H1 (cell line): ENCODE data around the gene LVRN. TPM values are rescaled to one million over a fixed set of nuclear protein-coding genes. Genes with fewer than 3 reads are reported as not detected.

Source experiments
- CTCF ChIA-PET: fragments of 300-600 bp; sonication (Branson Sonifier 250); formaldehyde crosslinking; loops from one replicate; lab custom pipeline; 2021; ENCODE audit not compliant: partially characterized antibody; lab: Charles Lee
- POLR2A ChIA-PET: fragments of 300-600 bp; sonication (Branson Sonifier 250); formaldehyde crosslinking; loops from one replicate; lab custom pipeline; 2021; ENCODE audit warnings: inconsistent platforms; ENCODE audit not compliant: partially characterized antibody; lab: Charles Lee
- DNase-seq, 2 experiments: peaks; one replicate each; pipeline versions ENCODE4 v3.0.0 to v3.0.0-alpha.2; 2010 to 2022; ENCODE audit warnings: low spot score in 2 of 2, low read depth in 1 of 2, mixed read lengths in 1 of 2
- FAIRE-seq: peaks from 2 replicates; lab custom pipeline; 2011; peaks lifted over from hg19 to GRCh38; lab: Jason Lieb, UNC
- H2AFZ ChIP-seq: 2 replicates; pipeline ENCODE4 v1.8.1; 2012; ENCODE audit warnings: low read length, inconsistent platforms
- H2AK5ac ChIP-seq: 2 replicates; pipeline ENCODE4 v1.6.1; 2013; ENCODE audit warnings: low read depth, low read length
- H2BK120ac ChIP-seq: replicated peaks from 2 replicates; pipeline ENCODE3; 2013; ENCODE audit warnings: low read depth, low read length, inconsistent platforms
- H2BK12ac ChIP-seq: 2 replicates; pipeline ENCODE4 v1.6.1; 2013; ENCODE audit warnings: low read depth, low read length
- H2BK15ac ChIP-seq: 2 replicates; pipeline ENCODE4 v1.6.1; 2013; ENCODE audit warnings: low read length
- H2BK20ac ChIP-seq: 2 replicates; pipeline ENCODE4 v1.6.1; 2013; ENCODE audit warnings: low read length
- H2BK5ac ChIP-seq: 2 replicates; pipeline ENCODE4 v1.6.1; 2013; ENCODE audit warnings: low read depth, low read length
- H3K14ac ChIP-seq: 2 replicates; pipeline ENCODE4 v1.6.1; 2013; ENCODE audit warnings: inconsistent platforms; ENCODE audit not compliant: insufficient read length
- H3K18ac ChIP-seq: 2 replicates; pipeline ENCODE4 v1.6.1; 2013; ENCODE audit warnings: low read length; ENCODE audit errors: extremely low read depth
- H3K23ac ChIP-seq: 2 replicates; pipeline ENCODE4 v1.6.1; 2013; ENCODE audit warnings: inconsistent platforms; ENCODE audit not compliant: insufficient read length
- H3K23me2 ChIP-seq: 2 replicates; pipeline ENCODE4 v1.6.1; 2013; ENCODE audit warnings: low read depth, low read length
- H3K27ac ChIP-seq: 2 replicates; pipeline ENCODE4 v1.6.1; 2011; ENCODE audit warnings: low read depth, low read length, inconsistent platforms
- H3K27me3 ChIP-seq, 4 experiments: replicated peaks in 1 of 4; 1 replicate in 1 of 4; 2 replicates in 3 of 4; pipeline versions ENCODE4 v1.6.1 to v1.8.1; 2011 to 2013; ENCODE audit warnings: low read length in 3 of 4, mild to moderate bottlenecking in 3 of 4, inconsistent platforms in 2 of 4, mixed read lengths in 2 of 4, moderate library complexity in 1 of 4; ENCODE audit not compliant: control insufficient read depth in 3 of 4, insufficient read depth in 3 of 4; ENCODE audit errors: extremely low read depth in 1 of 4
- H3K36me3 ChIP-seq, 4 experiments: 2 replicates each; pipeline versions ENCODE4 v1.6.1 to v1.8.1; 2011 to 2013; ENCODE audit warnings: mild to moderate bottlenecking in 4 of 4, low read length in 3 of 4, moderate library complexity in 2 of 4, control low read depth in 1 of 4, inconsistent platforms in 1 of 4; ENCODE audit not compliant: insufficient read depth in 4 of 4, control insufficient read depth in 2 of 4
- H3K4ac ChIP-seq: replicated peaks from 2 replicates; pipeline ENCODE3; 2013; ENCODE audit warnings: low read length, low read depth, mixed read lengths, inconsistent platforms; ENCODE audit not compliant: insufficient read length
- H3K4me1 ChIP-seq, 4 experiments: replicated peaks in 1 of 4; 1 replicate in 1 of 4; 2 replicates in 3 of 4; pipeline versions ENCODE4 v1.6.1 to v1.8.1; 2011 to 2013; ENCODE audit warnings: low read length in 3 of 4, inconsistent platforms in 2 of 4, mixed read lengths in 1 of 4; ENCODE audit not compliant: insufficient read depth in 4 of 4, control insufficient read depth in 3 of 4
- H3K4me2 ChIP-seq, 2 experiments: 2 replicates each; pipeline versions ENCODE4 v1.6.1 to v1.8.1; 2011 to 2013; ENCODE audit warnings: low read depth in 2 of 2, low read length in 2 of 2, control low read depth in 1 of 2, inconsistent platforms in 1 of 2, mild to moderate bottlenecking in 1 of 2; ENCODE audit not compliant: insufficient read depth in 1 of 2
- H3K4me3 ChIP-seq, 4 experiments: fragments of 200-600, 300-600 bp in 1 of 4; sonication (generic), shearing (Covaris generic), sonication (Bioruptor Twin) in 1 of 4; 2 replicates each; pipeline versions ENCODE4 v1.5.1 to v1.8.1; 2011 to 2016; ENCODE audit warnings: low read length in 4 of 4, low read depth in 3 of 4, control low read depth in 2 of 4, inconsistent platforms in 2 of 4, mild to moderate bottlenecking in 2 of 4, mixed read lengths in 1 of 4, moderate library complexity in 1 of 4; ENCODE audit not compliant: insufficient read depth in 2 of 4; ENCODE audit errors: extremely low read depth in 1 of 4
- H3K56ac ChIP-seq: replicated peaks from 2 replicates; pipeline ENCODE3; 2013; ENCODE audit warnings: low read depth, mild to moderate bottlenecking, mixed read lengths, low read length, inconsistent platforms; ENCODE audit not compliant: insufficient read length
- H3K79me1 ChIP-seq: 2 replicates; pipeline ENCODE4 v1.6.1; 2013; ENCODE audit warnings: low read depth, low read length, control low read depth
- H3K79me2 ChIP-seq, 2 experiments: 2 replicates each; pipeline versions ENCODE4 v1.6.1 to v1.8.1; 2012 to 2013; ENCODE audit warnings: low read length in 2 of 2, mild to moderate bottlenecking in 2 of 2, inconsistent platforms in 1 of 2; ENCODE audit not compliant: insufficient read depth in 2 of 2, control insufficient read depth in 1 of 2
- H3K9ac ChIP-seq, 4 experiments: replicated peaks in 1 of 4; 1 replicate in 1 of 4; 2 replicates in 3 of 4; pipeline versions ENCODE4 v1.6.1 to v1.8.1; 2011 to 2013; ENCODE audit warnings: low read depth in 3 of 4, low read length in 3 of 4, control low read depth in 2 of 4, mild to moderate bottlenecking in 2 of 4, moderate library complexity in 2 of 4, inconsistent platforms in 1 of 4; ENCODE audit errors: extremely low read depth in 1 of 4
- H3K9me3 ChIP-seq, 2 experiments: 2 replicates each; pipeline versions ENCODE4 v1.6.1 to v1.8.1; 2012 to 2013; ENCODE audit warnings: mild to moderate bottlenecking in 2 of 2, moderate library complexity in 2 of 2, control low read depth in 1 of 2, inconsistent platforms in 1 of 2, low read depth in 1 of 2, low read length in 1 of 2, mixed read lengths in 1 of 2; ENCODE audit not compliant: insufficient read depth in 2 of 2
- H4K20me1 ChIP-seq, 2 experiments: replicated peaks in 1 of 2; 2 replicates each; pipeline versions ENCODE3 to v1.8.1; 2011 to 2013; ENCODE audit warnings: inconsistent platforms in 2 of 2, low read length in 2 of 2, mild to moderate bottlenecking in 1 of 2; ENCODE audit not compliant: insufficient read depth in 2 of 2, control insufficient read depth in 1 of 2
- H4K5ac ChIP-seq: 2 replicates; pipeline ENCODE4 v1.6.1; 2013; ENCODE audit warnings: low read length, low read depth, mixed read lengths, inconsistent platforms; ENCODE audit not compliant: insufficient read length
- H4K8ac ChIP-seq: 2 replicates; pipeline ENCODE4 v1.8.0; 2013; ENCODE audit warnings: mild to moderate bottlenecking, moderate library complexity, low read length, inconsistent platforms; ENCODE audit not compliant: insufficient read depth; ENCODE audit errors: extremely low read depth
- H4K91ac ChIP-seq: replicated peaks from 2 replicates; pipeline ENCODE3; 2013; ENCODE audit warnings: low read length, mixed read lengths, inconsistent platforms; ENCODE audit not compliant: insufficient read length
- CBX5 ChIP-seq: fragments of 300-800, 300-1000 bp; sonication (generic); IDR thresholded peaks from 2 replicates; pipeline ENCODE4 v1.7.1; 2016; ENCODE audit warnings: antibody characterized with exemption, low read length, low read depth
- CBX8 ChIP-seq: fragments of 300-800, 300-1000 bp; sonication (generic); IDR thresholded peaks from 2 replicates; pipeline ENCODE4 v1.7.1; 2016; ENCODE audit warnings: low read depth, low read length, borderline replicate concordance
- CHD1 ChIP-seq: IDR thresholded peaks from 2 replicates; pipeline ENCODE4 v1.6.1; 2012; ENCODE audit warnings: low read depth, low read length, improper control_type of control experiment
- EP300 ChIP-seq, 2 experiments: IDR thresholded peaks; 1 replicate in 1 of 2; 2 replicates in 1 of 2; pipeline ENCODE4 v1.6.1; 2011 to 2012; ENCODE audit warnings: low read depth in 2 of 2, low read length in 2 of 2, mild to moderate bottlenecking in 2 of 2, borderline replicate concordance in 1 of 2, inconsistent platforms in 1 of 2, moderate library complexity in 1 of 2
- HDAC6 ChIP-seq: IDR thresholded peaks from one replicate; pipeline ENCODE4 v1.7.1; 2012; ENCODE audit warnings: low read depth, mild to moderate bottlenecking, inconsistent platforms, low read length, moderate library complexity
- KDM5A ChIP-seq: fragments of 200-600 bp; IDR thresholded peaks from 2 replicates; pipeline ENCODE4 v1.7.1; 2012; ENCODE audit warnings: mild to moderate bottlenecking, low read length, inconsistent platforms, mixed read lengths
- SIX5 ChIP-seq: IDR thresholded peaks from 2 replicates; pipeline ENCODE4 v1.6.1; 2011; ENCODE audit warnings: mild to moderate bottlenecking, low read depth, low read length
- SP2 ChIP-seq: IDR thresholded peaks from 2 replicates; pipeline ENCODE4 v1.6.1; 2012; ENCODE audit warnings: mild to moderate bottlenecking, low read length, inconsistent platforms
- SUZ12 ChIP-seq: fragments of 200-600 bp; sonication (generic); IDR thresholded peaks from 2 replicates; pipeline ENCODE4 v1.6.1; 2012; ENCODE audit warnings: mild to moderate bottlenecking, inconsistent platforms, low read length, moderate library complexity, mixed read lengths
- TBP ChIP-seq: IDR thresholded peaks from 2 replicates; pipeline ENCODE4 v1.6.1; 2011; ENCODE audit warnings: low read depth, low read length, improper control_type of control experiment
- WGBS, 2 experiments: shearing (Covaris generic) in 1 of 2; methylation state at CpG; one replicate each; pipeline versions ENCODE4 v1.1.6 to v1.1.7; 2013 to 2015; ENCODE audit warnings: low lambda C conversion rate in 2 of 2, mixed read lengths in 2 of 2, inconsistent platforms in 1 of 2, low coverage in 1 of 2, missing lambda C conversion rate in 1 of 2; ENCODE audit not compliant: insufficient replicate concordance in 2 of 2, insufficient coverage in 1 of 2, insufficient read length in 1 of 2; ENCODE audit errors: extremely low coverage in 1 of 2, missing lambda C conversion rate in 1 of 2; 5-methylcytosine and 5-hydroxymethylcytosine counted together
- polyA plus RNA-seq, 7 experiments: library from polyadenylated mRNA; depleted of rRNA in 3 of 7; stranded (reverse) in 5 of 7; unstranded in 2 of 7; fragments of >200 nt in 5 of 7; fragments of 200-250 nt in 2 of 7; gene quantifications; 1 replicate in 5 of 7; 2 replicates in 1 of 7; 4 replicates in 1 of 7; pipeline versions ENCODE4 v1.2.1 to v1.2.3, GENCODE V29; 2011 to 2013; ENCODE audit warnings: missing spikeins in 2 of 7, mixed read lengths in 2 of 7
- total RNA-seq: library from RNA; stranded (reverse); fragmentation: NEBNext Ultra II Directional; extraction: Animal tissue kit (Norgen Biotek cat#: 25700); gene quantifications from 2 replicates; pipeline ENCODE4 v1.2.1, GENCODE V29; 2021

The LVRN gene
- total and polyA plus RNA-seq, 2 of the 8 experiments (the other 6 are each of a cell fraction or from before 2014, with no cell fraction given): 0.08 to 0.09 TPM

DNA sequence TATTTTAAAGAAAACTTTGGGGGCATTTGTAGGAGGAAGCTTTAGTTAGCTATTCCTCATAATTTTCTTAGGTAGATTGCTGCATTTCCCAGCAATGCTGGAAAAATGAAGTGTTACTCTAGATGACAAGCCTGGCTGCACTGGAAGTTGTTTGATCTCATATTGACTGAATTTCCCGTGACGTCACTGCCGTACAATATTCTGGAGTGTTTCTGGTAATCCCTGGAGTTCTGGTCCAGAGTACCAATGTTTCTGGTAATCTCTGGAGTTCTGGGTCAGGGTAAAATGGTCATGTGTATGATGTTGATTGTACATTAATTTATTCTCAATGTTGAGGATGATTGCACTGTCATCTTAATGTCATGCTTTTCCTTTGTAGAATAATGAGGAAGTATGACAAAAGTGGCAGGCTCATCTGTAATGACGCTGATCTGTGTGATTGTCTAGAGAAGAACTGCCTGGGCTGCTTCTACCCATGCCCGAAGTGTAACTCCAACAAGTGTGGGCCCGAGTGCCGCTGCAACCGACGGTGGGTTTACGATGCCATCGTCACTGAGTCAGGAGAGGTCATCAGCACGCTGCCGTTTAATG is 96.2 kb downstream of the LVRN start:
- H3K4me3 ChIP-seq: no peak overlapping the region
- TF ChIP-seq SUZ12 (no peak), TBP (no peak), CBX5 (no peak), EP300 (IDR thresholded peaks at IDR 0.05; ENCODE audit: borderline replicate concordance in 1 of 2, low read depth in 2 of 2, low read length in 2 of 2) (no peak), KDM5A (no peak), CHD1 (no peak), SP2 (no peak), SIX5 (no peak), HDAC6 (no peak), CBX8 (no peak)
- H2BK20ac ChIP-seq: no peak overlapping the region
- H3K4ac ChIP-seq: no peak overlapping the region
- 93% methylated on average over 13 of the region's 13 CpGs; no CpG with 5 or more reads in 1 of the 2 experiments for WGBS, 2 experiments
- H3K79me1 ChIP-seq: no peaks in the 10 kb centered on the region
- H4K8ac ChIP-seq: no peak overlapping the region
- no peak overlapping the region for H2BK12ac ChIP-seq
- H2BK5ac ChIP-seq: no peak overlapping the region
- H3K4me1 ChIP-seq: no peaks in the 10 kb centered on the region
- H3K9me3 ChIP-seq: no peaks in the 10 kb centered on the region; a peak in 1 of 4 replicates
- no peak overlapping the region for H2AFZ ChIP-seq
- no peaks in the 10 kb centered on the region for H3K23me2 ChIP-seq
- H3K18ac ChIP-seq: no peak overlapping the region
- H4K5ac ChIP-seq: no peak overlapping the region
- H3K23ac ChIP-seq: no peak overlapping the region
- no peak overlapping the region for H2BK120ac ChIP-seq
- H3K27ac ChIP-seq: no peak overlapping the region
- no peak for FAIRE-seq
- H4K20me1 ChIP-seq: no peaks in the 10 kb centered on the region
- no peak overlapping the region for H2BK15ac ChIP-seq
- no peak overlapping the region for H3K14ac ChIP-seq
- no peaks in the 10 kb centered on the region for H3K79me2 ChIP-seq
- no peak for DNase-seq
- H3K36me3 ChIP-seq: no peaks in the 10 kb centered on the region
- H3K56ac ChIP-seq: no peak overlapping the region
- no peak overlapping the region for H4K91ac ChIP-seq
- POLR2A ChIA-PET: no interaction called here
- CTCF ChIA-PET: interaction anchor here (1.3 kb wide), 2 partner anchors 9 to 10 kb away, joined by 3 read pairs; no protein-coding TSS in a partner anchor
- no peaks in the 10 kb centered on the region for H3K27me3 ChIP-seq
- H3K4me2 ChIP-seq: no peak overlapping the region
- H3K9ac ChIP-seq: no peak overlapping the region
- H2AK5ac ChIP-seq: no peak overlapping the region
